Transverse colon (tissue), 4 donors: ENCODE measurements around the gene NPVF. TPM values are rescaled to one million over a fixed set of nuclear protein-coding genes. Genes with fewer than 3 reads are reported as not detected.
A peak's percentile ranks its signal among the peaks of the same experiment; 100 is the strongest.

Experiments
- DNase-seq: peaks from one replicate; pipeline ENCODE4 v3.0.0-alpha.2; 2019
- H3K27ac ChIP-seq, 4 donors: fragments of 200-600 bp; sonication (generic); 2 replicates each; pipeline ENCODE4 v1.5.1; 2016 to 2018; ENCODE audit warnings: inconsistent platforms in 4 of 4
- H3K27me3 ChIP-seq: fragments of 200-600 bp; sonication (generic); 2 replicates; pipeline ENCODE4 v1.5.1; 2017; ENCODE audit warnings: inconsistent platforms
- H3K36me3 ChIP-seq, 4 donors: fragments of 200-600 bp; sonication (generic); 2 replicates each; pipeline ENCODE4 v1.5.1; 2017 to 2019; ENCODE audit warnings: inconsistent platforms in 4 of 4
- H3K4me1 ChIP-seq, 4 donors: fragments of 200-600 bp; sonication (generic); 2 replicates each; pipeline ENCODE4 v1.5.1; 2017 to 2020; ENCODE audit warnings: inconsistent platforms in 4 of 4
- H3K4me3 ChIP-seq, 4 donors: fragments of 200-600 bp; sonication (generic); 1 replicate in 1 of 4; 2 replicates in 3 of 4; pipeline versions ENCODE4 v1.5.1 to v1.6.1; 2017 to 2019; ENCODE audit warnings: inconsistent platforms in 4 of 4
- H3K9me3 ChIP-seq, 2 donors: fragments of 200-600 bp; sonication (generic); 2 replicates each; pipeline ENCODE4 v1.5.1; 2017 to 2019; ENCODE audit warnings: inconsistent platforms in 2 of 2
- EP300 ChIP-seq: sonication (generic); formaldehyde crosslinking; IDR thresholded peaks from one replicate; pipeline ENCODE4 v1.6.1; 2017; ENCODE audit warnings: antibody characterized with exemption, low read depth
- POLR2A ChIP-seq: fragments of 450-650 bp; IDR thresholded peaks from one replicate; pipeline ENCODE4 v1.6.1; 2016; ENCODE audit warnings: antibody characterized with exemption, mild to moderate bottlenecking, moderate library complexity
- POLR2AphosphoS5 ChIP-seq, 3 donors: sonication (generic); formaldehyde crosslinking; IDR thresholded peaks; one replicate each; pipeline ENCODE4 v1.6.1; 2016; ENCODE audit warnings: antibody characterized with exemption in 3 of 3
- WGBS, 2 donors: methylation state at CpG; one replicate each; pipeline ENCODE4 v1.1.5; 2018; ENCODE audit warnings: low coverage in 1 of 2; 5-methylcytosine and 5-hydroxymethylcytosine counted together
- in situ Hi-C, 4 donors: fragments of 200-750 bp; cut with MboI; loops; one replicate each; pipeline versions ENCODE4 v1.15.0 to v1.15.1; 2017; ENCODE audit warnings: low sequenced_read_pairs in 3 of 4, low pct_ligation_motif_present in 1 of 4, low pct_unique_long_range_greater_than_20kb in 1 of 4
- intact Hi-C: fragments of 100-400 bp; cut with DNase I; formaldehyde crosslinking; loops from one replicate; pipeline ENCODE4 v1.15.1; 2023; ENCODE audit warnings: low total_unique reads
- total RNA-seq, 4 donors: library from RNA; depleted of rRNA; stranded (reverse); fragments of >200 nt; gene quantifications; one replicate each; pipeline ENCODE4 v1.1.0, GENCODE V29; 2016
- TF ChIP-seq, protein P1 (sequence below), 5 experiments: fragments of 200-600 bp in 3 of 5; fragments of 450-650 bp in 2 of 5; sonication (generic) in 3 of 5; IDR thresholded peaks; 1 replicate in 2 of 5; 2 replicates in 3 of 5; pipeline ENCODE4 v1.5.1; 2016 to 2017; ENCODE audit warnings: antibody characterized with exemption in 5 of 5, inconsistent platforms in 3 of 5, mild to moderate bottlenecking in 2 of 5, moderate library complexity in 1 of 5

Gene NPVF
- total RNA-seq, 4 donors from 2014 or later: not detected

DNA sequence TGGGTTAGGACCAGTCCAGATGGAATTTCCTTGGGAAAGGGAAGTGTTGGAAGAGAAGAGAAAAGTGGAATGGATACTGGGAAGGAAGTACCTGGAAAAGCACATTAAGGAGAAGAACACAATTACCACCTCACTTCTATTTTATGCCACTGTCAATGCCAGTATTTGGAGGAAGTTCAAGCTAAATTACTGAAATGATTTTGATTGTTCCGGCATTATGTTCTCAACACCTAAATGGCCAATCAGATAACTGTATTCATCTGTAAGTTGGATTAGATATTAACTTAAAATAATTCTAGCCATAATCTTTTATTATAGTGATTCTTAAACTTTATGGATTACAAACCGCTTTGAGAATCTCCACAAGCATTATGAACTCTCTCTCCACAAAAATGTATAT, 7.3 kb downstream of the NPVF start:
- no peaks in the 10 kb centered on the region for H3K36me3 ChIP-seq
- no peaks in the 10 kb centered on the region for H3K27me3 ChIP-seq
- DNase-seq: no peak
- intact Hi-C loops (no loop called here), in situ Hi-C loops (no loop called here)
- no peak overlapping the region for H3K4me3 ChIP-seq
- 43 to 55% methylated on average over 2 of the region's 2 CpGs for WGBS, 2 donors
- peaks cover 0 to 18% (median 4%) of the 10 kb centered on the region in 4 donors for H3K4me1 ChIP-seq
- TF ChIP-seq POLR2AphosphoS5 (IDR thresholded peaks at IDR 0.05) (peak in 1 of 3 donors; percentile 13), POLR2A (no peak)
- peak overlapping the region; percentile 62 to 78 (median 68) for H3K27ac ChIP-seq
- H3K9me3 ChIP-seq: no peaks in the 10 kb centered on the region

DNA sequence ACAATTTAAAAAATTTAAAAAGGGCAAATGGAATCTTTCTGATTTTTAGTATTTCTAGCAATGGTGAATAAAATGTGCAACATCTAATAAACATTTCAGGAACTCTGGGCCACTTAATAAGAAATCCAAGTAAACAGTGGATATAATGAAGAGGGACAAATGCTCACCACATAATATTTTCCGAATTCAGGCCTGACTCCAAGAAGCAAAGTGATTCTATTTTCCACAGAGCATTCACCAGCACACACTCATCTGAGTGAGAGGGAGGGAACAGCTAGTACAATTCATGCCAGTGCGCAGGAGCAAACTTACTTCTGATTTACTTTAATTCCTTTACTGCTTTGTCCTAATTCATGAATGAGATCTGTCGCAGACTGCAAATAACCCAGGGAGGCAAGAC, 10.1 kb downstream of the NPVF start:
- H3K36me3 ChIP-seq: no peaks in the 10 kb centered on the region
- no peak for TF ChIP-seq EP300
- no peak for TF ChIP-seq POLR2A
- TF ChIP-seq POLR2AphosphoS5 (IDR thresholded peaks at IDR 0.05): no peak
- TF ChIP-seq, protein P1, sequence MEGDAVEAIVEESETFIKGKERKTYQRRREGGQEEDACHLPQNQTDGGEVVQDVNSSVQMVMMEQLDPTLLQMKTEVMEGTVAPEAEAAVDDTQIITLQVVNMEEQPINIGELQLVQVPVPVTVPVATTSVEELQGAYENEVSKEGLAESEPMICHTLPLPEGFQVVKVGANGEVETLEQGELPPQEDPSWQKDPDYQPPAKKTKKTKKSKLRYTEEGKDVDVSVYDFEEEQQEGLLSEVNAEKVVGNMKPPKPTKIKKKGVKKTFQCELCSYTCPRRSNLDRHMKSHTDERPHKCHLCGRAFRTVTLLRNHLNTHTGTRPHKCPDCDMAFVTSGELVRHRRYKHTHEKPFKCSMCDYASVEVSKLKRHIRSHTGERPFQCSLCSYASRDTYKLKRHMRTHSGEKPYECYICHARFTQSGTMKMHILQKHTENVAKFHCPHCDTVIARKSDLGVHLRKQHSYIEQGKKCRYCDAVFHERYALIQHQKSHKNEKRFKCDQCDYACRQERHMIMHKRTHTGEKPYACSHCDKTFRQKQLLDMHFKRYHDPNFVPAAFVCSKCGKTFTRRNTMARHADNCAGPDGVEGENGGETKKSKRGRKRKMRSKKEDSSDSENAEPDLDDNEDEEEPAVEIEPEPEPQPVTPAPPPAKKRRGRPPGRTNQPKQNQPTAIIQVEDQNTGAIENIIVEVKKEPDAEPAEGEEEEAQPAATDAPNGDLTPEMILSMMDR (IDR thresholded peaks at IDR 0.05): no peak
- in situ Hi-C loops: no loop called here
- 78 to 90% methylated on average over 3 of the region's 3 CpGs for WGBS, 2 donors
- intact Hi-C loops: no loop called here
- H3K27me3 ChIP-seq: no peaks in the 10 kb centered on the region
- peaks cover 0 to 18% (median 4%) of the 10 kb centered on the region in 4 donors for H3K4me1 ChIP-seq
- no peak for DNase-seq
- H3K27ac ChIP-seq: no peak overlapping the region
- no peak overlapping the region for H3K4me3 ChIP-seq
- no peaks in the 10 kb centered on the region for H3K9me3 ChIP-seq

DNA sequence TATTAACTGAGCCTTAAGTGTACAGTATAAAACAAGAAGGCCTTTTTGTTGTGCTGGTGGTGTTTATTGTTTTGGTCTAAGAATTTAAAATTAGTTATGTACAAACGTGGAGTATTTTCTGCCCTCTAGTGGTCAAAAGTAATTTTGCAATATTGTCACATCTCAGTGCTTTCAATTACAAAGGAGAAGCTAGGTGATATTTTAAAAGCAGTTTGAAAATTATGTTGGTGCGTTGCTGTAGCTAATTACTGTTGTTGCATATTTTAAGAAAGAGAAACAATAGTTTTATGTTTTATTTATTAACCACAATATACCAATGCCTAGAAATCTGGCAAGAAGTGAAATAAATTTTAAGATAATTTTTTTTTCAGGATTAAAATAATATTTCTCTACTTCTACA, 11.4 kb downstream of the NPVF start:
- no peak for DNase-seq
- intact Hi-C loops (no loop called here), in situ Hi-C loops (no loop called here)
- Histone ChIP-seq H3K9me3 (no peaks in the 10 kb centered on the region), H3K36me3 (no peaks in the 10 kb centered on the region), H3K27me3 (no peaks in the 10 kb centered on the region), H3K4me1 (peaks cover 0 to 18% (median 4%) of the 10 kb centered on the region in 4 donors), H3K27ac (no peak overlapping the region), H3K4me3 (no peak overlapping the region)
- TF ChIP-seq, protein P1 (IDR thresholded peaks at IDR 0.05): peak; percentile 75 to 90 (median 79)
- no peak for TF ChIP-seq POLR2AphosphoS5 (IDR thresholded peaks at IDR 0.05)
- TF ChIP-seq POLR2A: no peak
- TF ChIP-seq EP300: no peak
- 0 to 3% methylated on average over 2 of the region's 2 CpGs for WGBS, 2 donors

DNA sequence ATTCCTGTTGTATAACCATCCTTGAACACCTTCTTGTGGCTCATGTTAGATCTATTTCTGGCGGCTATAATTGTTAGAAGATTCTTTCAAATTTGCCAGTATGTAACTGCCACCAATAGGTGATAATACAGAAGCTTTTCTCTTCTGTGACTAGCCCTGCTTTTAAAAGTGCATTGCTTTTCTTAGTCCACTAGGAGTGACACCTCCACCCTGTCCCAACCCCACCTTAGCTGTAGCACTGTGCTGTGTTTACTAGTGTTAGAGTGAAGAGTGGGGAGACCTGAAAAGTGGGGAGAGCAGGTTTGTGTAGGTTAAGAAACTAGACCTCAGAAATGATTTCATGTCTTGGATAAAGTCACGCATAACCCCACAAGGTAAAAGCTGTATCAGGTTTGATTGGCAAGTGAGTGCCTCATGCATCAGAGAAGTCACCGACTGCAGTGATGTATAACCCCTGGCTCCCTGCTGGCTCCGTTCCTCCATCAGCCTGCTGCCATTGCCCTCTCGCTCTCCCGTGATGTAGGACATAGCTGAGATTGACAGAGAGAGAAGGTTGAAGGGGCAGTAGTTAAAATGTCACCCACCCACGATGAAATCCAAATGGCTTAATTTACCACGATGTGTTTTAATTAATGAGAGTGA, 12.5 kb downstream of the NPVF start:
- TF ChIP-seq, protein P1 (IDR thresholded peaks at IDR 0.05): peak in 4 of 5 experiments; percentile 12 to 41 (median 30)
- TF ChIP-seq EP300: no peak
- TF ChIP-seq POLR2A: no peak
- no peak for TF ChIP-seq POLR2AphosphoS5 (IDR thresholded peaks at IDR 0.05)
- Histone ChIP-seq H3K4me3 (no peak overlapping the region), H3K4me1 (peaks cover 0 to 8% (median 2%) of the 10 kb centered on the region in 4 donors), H3K27me3 (no peaks in the 10 kb centered on the region), H3K36me3 (no peaks in the 10 kb centered on the region), H3K9me3 (no peaks in the 10 kb centered on the region), H3K27ac (no peak overlapping the region)
- in situ Hi-C loops: no loop called here
- intact Hi-C loops: no loop called here
- DNase-seq: no peak
- 57 to 69% methylated on average over 2 to 8 of the region's 8 CpGs for WGBS, 2 donors
